Suppressor macrophage treated with lipopolysaccharide for 1 hour (primary cell): ENCODE measurements around the gene ETFDH.

Experiments used
- DNase-seq, 3 donors: peaks; one replicate each; pipeline ENCODE4 v3.0.0-alpha.2; 2020 to 2022

Gene ETFDH

GRCh38 chr4:158756588-158756987 lies 84.5 kb downstream of the ETFDH start:
- no peak for DNase-seq

- no peak for DNase-seq
Observed at GRCh38 chr4:158758142-158758541, 86.0 kb downstream of the ETFDH start.

- no peak for DNase-seq
Observed at GRCh38 chr4:158758703-158759102, 86.6 kb downstream of the ETFDH start.
